SK-N-SH treated with all-trans-retinoic acid at 6 μM for 48 hours (cell line): ENCODE results near the gene FER.

ENCODE experiments used
- ATAC-seq: fragments of 200-7000 bp; cut with Tn5 transposase; 3 replicates; pipeline ENCODE4 v1.9.1; 2020; ENCODE audit warnings: mild to moderate bottlenecking, moderate library complexity
- ARNTL ChIP-seq: fragments of 450-650 bp; formaldehyde crosslinking; IDR thresholded peaks from 2 replicates; pipeline ENCODE4 v1.5.0; 2020; ENCODE audit warnings: low read depth, mild to moderate bottlenecking, moderate library complexity, borderline replicate concordance
- BACH2 ChIP-seq: fragments of 250-450 bp; sonication (Bioruptor Pico); IDR thresholded peaks from 2 replicates; pipeline ENCODE4 v1.9.0; 2021; ENCODE audit warnings: mild to moderate bottlenecking, borderline replicate concordance
- CSDC2 ChIP-seq: fragments of 250-450 bp; sonication (Bioruptor Pico); IDR thresholded peaks from 2 replicates; pipeline ENCODE4 v1.5.0; 2020; ENCODE audit warnings: mild to moderate bottlenecking, moderate library complexity
- ESRRG ChIP-seq: fragments of 250-450 bp; sonication (Bioruptor Pico); IDR thresholded peaks from 2 replicates; pipeline ENCODE4 v1.6.1; 2021; ENCODE audit warnings: mild to moderate bottlenecking
- GLIS3 ChIP-seq: fragments of 250-450 bp; sonication (Bioruptor Pico); IDR thresholded peaks from 2 replicates; pipeline ENCODE4 v1.5.0; 2020; ENCODE audit warnings: mild to moderate bottlenecking, moderate library complexity
- ISL1 ChIP-seq: fragments of 250-450 bp; sonication (Bioruptor Pico); IDR thresholded peaks from 2 replicates; pipeline ENCODE4 v2.1.2; 2022; ENCODE audit warnings: mild to moderate bottlenecking, moderate library complexity
- OSR1 ChIP-seq: fragments of 250-450 bp; sonication (Bioruptor Pico); IDR thresholded peaks from 2 replicates; pipeline ENCODE4 v1.8.0; 2022; ENCODE audit warnings: moderate library complexity, mild to moderate bottlenecking, inconsistent platforms
- PPARA ChIP-seq: fragments of 250-450 bp; sonication (Bioruptor Pico); IDR thresholded peaks from 2 replicates; pipeline ENCODE4 v1.5.0; 2020; ENCODE audit warnings: mild to moderate bottlenecking, borderline replicate concordance
- RARB ChIP-seq: fragments of 250-450 bp; sonication (Bioruptor Pico); IDR thresholded peaks from 2 replicates; pipeline ENCODE4 v1.8.0; 2021; ENCODE audit warnings: mild to moderate bottlenecking, moderate library complexity
- SNAI2 ChIP-seq: fragments of 250-450 bp; sonication (Bioruptor Pico); IDR thresholded peaks from 2 replicates; pipeline ENCODE4 v1.5.0; 2020; ENCODE audit warnings: mild to moderate bottlenecking, moderate library complexity
- TCF4 ChIP-seq: fragments of 250-450 bp; sonication (Bioruptor Pico); IDR thresholded peaks from 2 replicates; pipeline ENCODE4 v1.8.0; 2021; ENCODE audit warnings: mild to moderate bottlenecking, moderate library complexity, borderline replicate concordance
- TOX ChIP-seq: fragments of 250-450 bp; sonication (Bioruptor Pico); IDR thresholded peaks from 2 replicates; pipeline ENCODE4 v1.8.0; 2021; ENCODE audit warnings: mild to moderate bottlenecking, moderate library complexity, borderline replicate concordance
- ZC3H10 ChIP-seq: fragments of 250-450 bp; sonication (Bioruptor Pico); IDR thresholded peaks from 2 replicates; pipeline ENCODE4 v1.5.1; 2021; ENCODE audit warnings: mild to moderate bottlenecking, moderate library complexity
- ZFP3 ChIP-seq: fragments of 250-450 bp; sonication (Bioruptor Pico); IDR thresholded peaks from 2 replicates; pipeline ENCODE4 v1.5.0; 2020; ENCODE audit warnings: mild to moderate bottlenecking, moderate library complexity
- ZFP30 ChIP-seq: fragments of 450-650 bp; formaldehyde crosslinking; IDR thresholded peaks from 2 replicates; pipeline ENCODE4 v1.5.0; 2022; ENCODE audit warnings: mild to moderate bottlenecking, moderate library complexity
- ZNF565 ChIP-seq: fragments of 450-650 bp; formaldehyde crosslinking; conservative IDR thresholded peaks from 2 replicates; pipeline ENCODE4 v1.5.0; 2020; ENCODE audit warnings: low read depth, mild to moderate bottlenecking, moderate library complexity
- ZNF70 ChIP-seq: fragments of 450-650 bp; formaldehyde crosslinking; IDR thresholded peaks from 2 replicates; pipeline ENCODE4 v1.5.0; 2020; ENCODE audit warnings: mild to moderate bottlenecking, moderate library complexity
- ZNF8 ChIP-seq: fragments of 450-650 bp; formaldehyde crosslinking; IDR thresholded peaks from 2 replicates; pipeline ENCODE4 v1.5.0; 2020; ENCODE audit warnings: mild to moderate bottlenecking, moderate library complexity
- TF ChIP-seq, protein P1 (sequence below): fragments of 250-450 bp; sonication (Bioruptor Pico); IDR thresholded peaks from 2 replicates; pipeline ENCODE4 v1.5.0; 2020; ENCODE audit warnings: mild to moderate bottlenecking, moderate library complexity
- TF ChIP-seq, protein P2 (sequence below): fragments of 250-450 bp; sonication (Bioruptor Pico); IDR thresholded peaks from 2 replicates; pipeline ENCODE4 v1.5.1; 2021; ENCODE audit warnings: mild to moderate bottlenecking, moderate library complexity
- TF ChIP-seq, protein P3 (sequence below): fragments of 250-450 bp; sonication (Bioruptor Pico); IDR thresholded peaks from 2 replicates; pipeline ENCODE4 v1.8.0; 2021; ENCODE audit warnings: low read depth, mild to moderate bottlenecking, moderate library complexity, borderline replicate concordance
- TF ChIP-seq, protein P4 (sequence below): fragments of 250-450 bp; sonication (Bioruptor Pico); IDR thresholded peaks from 2 replicates; pipeline ENCODE4 v1.5.1; 2020; ENCODE audit warnings: low read depth, mild to moderate bottlenecking, moderate library complexity
- TF ChIP-seq, protein P5 (sequence below): fragments of 250-450 bp; sonication (Bioruptor Pico); IDR thresholded peaks from 2 replicates; pipeline ENCODE4 v1.8.0; 2020; ENCODE audit warnings: mild to moderate bottlenecking, moderate library complexity, borderline replicate concordance

Gene FER

DNA sequence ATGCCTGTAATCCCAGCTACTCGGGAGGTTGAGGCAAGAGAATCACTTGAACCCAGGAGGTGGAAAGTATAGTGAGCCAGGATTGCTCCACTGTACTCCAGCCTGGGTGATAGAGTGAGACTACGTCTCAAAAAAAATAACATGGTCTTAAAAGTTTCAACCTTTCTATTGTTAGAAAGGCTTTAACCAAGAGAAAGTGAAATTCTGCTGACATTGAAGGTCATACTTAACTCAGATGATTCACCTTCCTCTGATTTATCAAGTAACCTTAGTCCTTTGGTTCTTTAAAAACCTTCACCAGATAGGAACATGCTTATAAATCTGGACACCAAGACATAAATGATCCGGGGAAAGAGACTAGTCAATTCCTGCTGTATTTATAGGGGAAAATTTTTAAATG lies 73.3 kb downstream of the FER start:
- TF ChIP-seq BACH2 (CRISPR knock-in tag) (no peak), RARB (CRISPR knock-in tag) (no peak), ZNF8 (CRISPR knock-in tag) (no peak), TCF4 (no peak), TOX (CRISPR knock-in tag) (no peak), ZNF70 (CRISPR knock-in tag) (no peak), CSDC2 (no peak), ZFP30 (CRISPR knock-in tag) (no peak), GLIS3 (no peak), ZC3H10 (no peak), PPARA (CRISPR knock-in tag) (no peak), ZFP3 (CRISPR knock-in tag) (no peak), ISL1 (CRISPR knock-in tag) (no peak), ZNF565 (CRISPR knock-in tag) (no peak), ARNTL (CRISPR knock-in tag) (no peak)
- TF ChIP-seq, protein P1, sequence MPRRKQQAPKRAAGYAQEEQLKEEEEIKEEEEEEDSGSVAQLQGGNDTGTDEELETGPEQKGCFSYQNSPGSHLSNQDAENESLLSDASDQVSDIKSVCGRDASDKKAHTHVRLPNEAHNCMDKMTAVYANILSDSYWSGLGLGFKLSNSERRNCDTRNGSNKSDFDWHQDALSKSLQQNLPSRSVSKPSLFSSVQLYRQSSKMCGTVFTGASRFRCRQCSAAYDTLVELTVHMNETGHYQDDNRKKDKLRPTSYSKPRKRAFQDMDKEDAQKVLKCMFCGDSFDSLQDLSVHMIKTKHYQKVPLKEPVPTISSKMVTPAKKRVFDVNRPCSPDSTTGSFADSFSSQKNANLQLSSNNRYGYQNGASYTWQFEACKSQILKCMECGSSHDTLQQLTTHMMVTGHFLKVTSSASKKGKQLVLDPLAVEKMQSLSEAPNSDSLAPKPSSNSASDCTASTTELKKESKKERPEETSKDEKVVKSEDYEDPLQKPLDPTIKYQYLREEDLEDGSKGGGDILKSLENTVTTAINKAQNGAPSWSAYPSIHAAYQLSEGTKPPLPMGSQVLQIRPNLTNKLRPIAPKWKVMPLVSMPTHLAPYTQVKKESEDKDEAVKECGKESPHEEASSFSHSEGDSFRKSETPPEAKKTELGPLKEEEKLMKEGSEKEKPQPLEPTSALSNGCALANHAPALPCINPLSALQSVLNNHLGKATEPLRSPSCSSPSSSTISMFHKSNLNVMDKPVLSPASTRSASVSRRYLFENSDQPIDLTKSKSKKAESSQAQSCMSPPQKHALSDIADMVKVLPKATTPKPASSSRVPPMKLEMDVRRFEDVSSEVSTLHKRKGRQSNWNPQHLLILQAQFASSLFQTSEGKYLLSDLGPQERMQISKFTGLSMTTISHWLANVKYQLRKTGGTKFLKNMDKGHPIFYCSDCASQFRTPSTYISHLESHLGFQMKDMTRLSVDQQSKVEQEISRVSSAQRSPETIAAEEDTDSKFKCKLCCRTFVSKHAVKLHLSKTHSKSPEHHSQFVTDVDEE: no peak
- TF ChIP-seq, protein P2, sequence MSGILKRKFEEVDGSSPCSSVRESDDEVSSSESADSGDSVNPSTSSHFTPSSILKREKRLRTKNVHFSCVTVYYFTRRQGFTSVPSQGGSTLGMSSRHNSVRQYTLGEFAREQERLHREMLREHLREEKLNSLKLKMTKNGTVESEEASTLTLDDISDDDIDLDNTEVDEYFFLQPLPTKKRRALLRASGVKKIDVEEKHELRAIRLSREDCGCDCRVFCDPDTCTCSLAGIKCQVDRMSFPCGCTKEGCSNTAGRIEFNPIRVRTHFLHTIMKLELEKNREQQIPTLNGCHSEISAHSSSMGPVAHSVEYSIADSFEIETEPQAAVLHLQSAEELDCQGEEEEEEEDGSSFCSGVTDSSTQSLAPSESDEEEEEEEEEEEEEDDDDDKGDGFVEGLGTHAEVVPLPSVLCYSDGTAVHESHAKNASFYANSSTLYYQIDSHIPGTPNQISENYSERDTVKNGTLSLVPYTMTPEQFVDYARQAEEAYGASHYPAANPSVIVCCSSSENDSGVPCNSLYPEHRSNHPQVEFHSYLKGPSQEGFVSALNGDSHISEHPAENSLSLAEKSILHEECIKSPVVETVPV (CRISPR knock-in tag): no peak
- TF ChIP-seq, protein P3, sequence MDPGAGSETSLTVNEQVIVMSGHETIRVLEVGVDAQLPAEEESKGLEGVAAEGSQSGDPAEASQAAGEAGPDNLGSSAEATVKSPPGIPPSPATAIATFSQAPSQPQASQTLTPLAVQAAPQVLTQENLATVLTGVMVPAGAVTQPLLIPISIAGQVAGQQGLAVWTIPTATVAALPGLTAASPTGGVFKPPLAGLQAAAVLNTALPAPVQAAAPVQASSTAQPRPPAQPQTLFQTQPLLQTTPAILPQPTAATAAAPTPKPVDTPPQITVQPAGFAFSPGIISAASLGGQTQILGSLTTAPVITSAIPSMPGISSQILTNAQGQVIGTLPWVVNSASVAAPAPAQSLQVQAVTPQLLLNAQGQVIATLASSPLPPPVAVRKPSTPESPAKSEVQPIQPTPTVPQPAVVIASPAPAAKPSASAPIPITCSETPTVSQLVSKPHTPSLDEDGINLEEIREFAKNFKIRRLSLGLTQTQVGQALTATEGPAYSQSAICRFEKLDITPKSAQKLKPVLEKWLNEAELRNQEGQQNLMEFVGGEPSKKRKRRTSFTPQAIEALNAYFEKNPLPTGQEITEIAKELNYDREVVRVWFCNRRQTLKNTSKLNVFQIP: no peak
- TF ChIP-seq, protein P4, sequence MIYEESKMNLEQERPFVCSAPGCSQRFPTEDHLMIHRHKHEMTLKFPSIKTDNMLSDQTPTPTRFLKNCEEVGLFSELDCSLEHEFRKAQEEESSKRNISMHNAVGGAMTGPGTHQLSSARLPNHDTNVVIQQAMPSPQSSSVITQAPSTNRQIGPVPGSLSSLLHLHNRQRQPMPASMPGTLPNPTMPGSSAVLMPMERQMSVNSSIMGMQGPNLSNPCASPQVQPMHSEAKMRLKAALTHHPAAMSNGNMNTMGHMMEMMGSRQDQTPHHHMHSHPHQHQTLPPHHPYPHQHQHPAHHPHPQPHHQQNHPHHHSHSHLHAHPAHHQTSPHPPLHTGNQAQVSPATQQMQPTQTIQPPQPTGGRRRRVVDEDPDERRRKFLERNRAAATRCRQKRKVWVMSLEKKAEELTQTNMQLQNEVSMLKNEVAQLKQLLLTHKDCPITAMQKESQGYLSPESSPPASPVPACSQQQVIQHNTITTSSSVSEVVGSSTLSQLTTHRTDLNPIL: no peak
- TF ChIP-seq, protein P5, sequence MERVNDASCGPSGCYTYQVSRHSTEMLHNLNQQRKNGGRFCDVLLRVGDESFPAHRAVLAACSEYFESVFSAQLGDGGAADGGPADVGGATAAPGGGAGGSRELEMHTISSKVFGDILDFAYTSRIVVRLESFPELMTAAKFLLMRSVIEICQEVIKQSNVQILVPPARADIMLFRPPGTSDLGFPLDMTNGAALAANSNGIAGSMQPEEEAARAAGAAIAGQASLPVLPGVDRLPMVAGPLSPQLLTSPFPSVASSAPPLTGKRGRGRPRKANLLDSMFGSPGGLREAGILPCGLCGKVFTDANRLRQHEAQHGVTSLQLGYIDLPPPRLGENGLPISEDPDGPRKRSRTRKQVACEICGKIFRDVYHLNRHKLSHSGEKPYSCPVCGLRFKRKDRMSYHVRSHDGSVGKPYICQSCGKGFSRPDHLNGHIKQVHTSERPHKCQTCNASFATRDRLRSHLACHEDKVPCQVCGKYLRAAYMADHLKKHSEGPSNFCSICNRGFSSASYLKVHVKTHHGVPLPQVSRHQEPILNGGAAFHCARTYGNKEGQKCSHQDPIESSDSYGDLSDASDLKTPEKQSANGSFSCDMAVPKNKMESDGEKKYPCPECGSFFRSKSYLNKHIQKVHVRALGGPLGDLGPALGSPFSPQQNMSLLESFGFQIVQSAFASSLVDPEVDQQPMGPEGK (CRISPR knock-in tag): no peak
- TF ChIP-seq, all 23 proteins: peak for 0
- no peak for ATAC-seq

DNA sequence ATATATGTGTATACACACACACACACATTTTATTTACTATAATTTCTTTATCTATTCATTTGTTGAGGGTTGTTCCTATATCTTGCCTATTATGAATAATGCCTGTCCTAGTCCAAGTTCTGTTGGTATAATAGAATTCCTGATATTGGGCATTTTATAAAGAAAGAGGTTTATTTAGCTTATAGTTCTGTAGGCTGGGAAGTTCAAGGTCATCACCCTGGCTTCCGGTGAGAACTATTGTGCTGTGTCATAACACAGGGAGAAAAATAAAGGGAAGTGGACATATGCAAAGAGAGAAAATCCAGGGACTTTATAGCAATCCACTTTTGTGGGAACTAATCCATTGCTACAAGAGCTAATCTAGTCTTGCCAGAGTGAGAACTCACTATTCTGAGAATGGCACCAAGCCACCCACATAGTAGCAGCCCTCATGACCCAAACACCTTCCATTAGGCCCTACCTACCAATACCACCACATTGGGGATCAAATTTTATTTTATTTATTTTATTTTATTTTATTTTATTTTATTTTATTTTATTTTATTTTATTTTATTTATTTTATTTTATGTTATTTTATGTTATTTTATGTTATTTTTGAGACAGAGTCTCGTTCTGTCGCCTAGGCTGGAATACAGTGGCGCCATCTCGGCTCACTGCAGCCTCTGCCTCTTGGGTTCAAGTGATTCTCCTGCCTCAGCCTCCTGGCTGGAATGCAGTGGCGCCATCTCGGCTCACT lies 74.7 kb downstream of the FER start:
- TF ChIP-seq RARB (CRISPR knock-in tag) (no peak), ESRRG (no peak), CSDC2 (no peak), PPARA (CRISPR knock-in tag) (no peak), ZNF565 (CRISPR knock-in tag) (no peak), SNAI2 (CRISPR knock-in tag) (no peak), OSR1 (CRISPR knock-in tag) (no peak), ISL1 (CRISPR knock-in tag) (no peak), ZNF70 (CRISPR knock-in tag) (no peak), ZC3H10 (no peak), TOX (CRISPR knock-in tag) (no peak), ZFP30 (CRISPR knock-in tag) (no peak), ZFP3 (CRISPR knock-in tag) (no peak)
- TF ChIP-seq, all 23 proteins: peak for 0
- no peak for ATAC-seq
